Gastroesophageal sphincter (tissue), 3 donors: ENCODE data around the gene CYP26C1.

Experiments
- CTCF ChIP-seq, 4 experiments: fragments of 200-600 bp in 2 of 4; fragments of 450-650 bp in 2 of 4; sonication (generic) in 1 of 4; IDR thresholded peaks; one replicate each; pipeline ENCODE4 v1.5.1; 2017 to 2019; ENCODE audit warnings: antibody characterized with exemption in 4 of 4, mild to moderate bottlenecking in 2 of 4, moderate library complexity in 2 of 4
- EP300 ChIP-seq: sonication (generic); formaldehyde crosslinking; IDR thresholded peaks from one replicate; pipeline ENCODE4 v1.6.1; 2017; ENCODE audit warnings: antibody characterized with exemption, mild to moderate bottlenecking
- POLR2A ChIP-seq, 2 donors: fragments of 450-650 bp; IDR thresholded peaks; one replicate each; pipeline ENCODE4 v1.6.1; 2017; ENCODE audit warnings: antibody characterized with exemption in 2 of 2, mild to moderate bottlenecking in 2 of 2, moderate library complexity in 1 of 2

- TF ChIP-seq EP300 (no peak), CTCF (IDR thresholded peaks at IDR 0.05) (peak in 3 of 4 experiments; percentile 27 to 59 (median 43)), POLR2A (IDR thresholded peaks at IDR 0.05) (no peak)
Observed at GRCh38 chr10:93062514-93063143, 2.0 kb downstream of the CYP26C1 start.
